Esophagus muscularis mucosa (tissue), 4 donors: ENCODE data around the gene DSG3. TPM values are rescaled to one million over a fixed set of nuclear protein-coding genes. Genes with fewer than 3 reads are reported as not detected.

Source experiments
- DNase-seq: peaks from one replicate; pipeline ENCODE4 v3.0.0-alpha.2; 2017; ENCODE audit errors: extremely low spot score
- H3K27ac ChIP-seq, 4 donors: fragments of 200-600 bp; sonication (generic); replicated peaks in 1 of 4; 1 replicate in 3 of 4; 2 replicates in 1 of 4; pipeline ENCODE4 v1.5.1; 2016 to 2019; ENCODE audit warnings: mild to moderate bottlenecking in 1 of 4
- H3K27me3 ChIP-seq, 4 donors: fragments of 200-600 bp; sonication (generic); one replicate each; pipeline versions ENCODE4 v1.5.1 to v1.6.0; 2016 to 2019
- H3K36me3 ChIP-seq, 4 donors: fragments of 200-600 bp; sonication (generic); one replicate each; pipeline ENCODE4 v1.5.1; 2016 to 2019
- H3K4me1 ChIP-seq, 4 donors: fragments of 200-600 bp; sonication (generic); one replicate each; pipeline ENCODE4 v1.5.1; 2016 to 2019
- H3K4me3 ChIP-seq, 4 donors: fragments of 200-600 bp; sonication (generic); 1 replicate in 2 of 4; 2 replicates in 2 of 4; pipeline ENCODE4 v1.5.1; 2016 to 2019; ENCODE audit warnings: mild to moderate bottlenecking in 4 of 4, moderate library complexity in 1 of 4
- H3K9me3 ChIP-seq, 4 donors: fragments of 200-600 bp; sonication (generic); 1 replicate in 3 of 4; 2 replicates in 1 of 4; pipeline ENCODE4 v1.5.1; 2016 to 2019
- EP300 ChIP-seq: sonication (generic); formaldehyde crosslinking; IDR thresholded peaks from one replicate; pipeline ENCODE4 v1.6.1; 2017; ENCODE audit warnings: antibody characterized with exemption
- POLR2A ChIP-seq: fragments of 450-650 bp; IDR thresholded peaks from one replicate; pipeline ENCODE4 v1.6.1; 2017; ENCODE audit warnings: antibody characterized with exemption, moderate library complexity, mild to moderate bottlenecking, low read depth
- POLR2AphosphoS5 ChIP-seq, 2 donors: sonication (generic); formaldehyde crosslinking; IDR thresholded peaks; one replicate each; pipeline ENCODE4 v1.6.1; 2017; ENCODE audit warnings: antibody characterized with exemption in 2 of 2
- WGBS: methylation state at CpG from one replicate; pipeline ENCODE4 v1.1.5; 2018; 5-methylcytosine and 5-hydroxymethylcytosine counted together
- intact Hi-C: fragments of 100-400 bp; cut with DNase I; formaldehyde crosslinking; loops from one replicate; pipeline ENCODE4 v1.15.1; 2023
- total RNA-seq, 4 donors: library from RNA; depleted of rRNA; stranded (reverse); fragments of >200 nt; gene quantifications; one replicate each; pipeline versions ENCODE4 v1.1.0 to v1.2.1, GENCODE V29; 2016
- TF ChIP-seq, protein P1 (sequence below), 3 experiments: fragments of 200-600 bp in 2 of 3; fragments of 450-650 bp in 1 of 3; sonication (generic) in 2 of 3; IDR thresholded peaks; one replicate each; pipeline ENCODE4 v1.5.1; 2017 to 2019; ENCODE audit warnings: antibody characterized with exemption in 3 of 3, mild to moderate bottlenecking in 2 of 3, moderate library complexity in 1 of 3

The DSG3 gene
- total RNA-seq, 4 donors from 2014 or later = under 0.01 TPM; not detected in 3

- Histone ChIP-seq H3K36me3 (no peaks in the 10 kb centered on the region), H3K4me1 (no peaks in the 10 kb centered on the region), H3K4me3 (no peak overlapping the region), H3K27ac (no peak overlapping the region), H3K27me3 (no peaks in the 10 kb centered on the region), H3K9me3 (no peaks in the 10 kb centered on the region)
- TF ChIP-seq POLR2AphosphoS5 (IDR thresholded peaks at IDR 0.05) = no peak
- TF ChIP-seq, protein P1, sequence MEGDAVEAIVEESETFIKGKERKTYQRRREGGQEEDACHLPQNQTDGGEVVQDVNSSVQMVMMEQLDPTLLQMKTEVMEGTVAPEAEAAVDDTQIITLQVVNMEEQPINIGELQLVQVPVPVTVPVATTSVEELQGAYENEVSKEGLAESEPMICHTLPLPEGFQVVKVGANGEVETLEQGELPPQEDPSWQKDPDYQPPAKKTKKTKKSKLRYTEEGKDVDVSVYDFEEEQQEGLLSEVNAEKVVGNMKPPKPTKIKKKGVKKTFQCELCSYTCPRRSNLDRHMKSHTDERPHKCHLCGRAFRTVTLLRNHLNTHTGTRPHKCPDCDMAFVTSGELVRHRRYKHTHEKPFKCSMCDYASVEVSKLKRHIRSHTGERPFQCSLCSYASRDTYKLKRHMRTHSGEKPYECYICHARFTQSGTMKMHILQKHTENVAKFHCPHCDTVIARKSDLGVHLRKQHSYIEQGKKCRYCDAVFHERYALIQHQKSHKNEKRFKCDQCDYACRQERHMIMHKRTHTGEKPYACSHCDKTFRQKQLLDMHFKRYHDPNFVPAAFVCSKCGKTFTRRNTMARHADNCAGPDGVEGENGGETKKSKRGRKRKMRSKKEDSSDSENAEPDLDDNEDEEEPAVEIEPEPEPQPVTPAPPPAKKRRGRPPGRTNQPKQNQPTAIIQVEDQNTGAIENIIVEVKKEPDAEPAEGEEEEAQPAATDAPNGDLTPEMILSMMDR (IDR thresholded peaks at IDR 0.05) = no peak
- no peak for TF ChIP-seq POLR2A
- no peak for TF ChIP-seq EP300
- 85% methylated on average over 9 of the region's 9 CpGs for WGBS
- intact Hi-C loops = no loop called here
- no peak for DNase-seq
Observed at GRCh38 chr18:31487246-31488015, 39.9 kb downstream of the DSG3 start.

DNA sequence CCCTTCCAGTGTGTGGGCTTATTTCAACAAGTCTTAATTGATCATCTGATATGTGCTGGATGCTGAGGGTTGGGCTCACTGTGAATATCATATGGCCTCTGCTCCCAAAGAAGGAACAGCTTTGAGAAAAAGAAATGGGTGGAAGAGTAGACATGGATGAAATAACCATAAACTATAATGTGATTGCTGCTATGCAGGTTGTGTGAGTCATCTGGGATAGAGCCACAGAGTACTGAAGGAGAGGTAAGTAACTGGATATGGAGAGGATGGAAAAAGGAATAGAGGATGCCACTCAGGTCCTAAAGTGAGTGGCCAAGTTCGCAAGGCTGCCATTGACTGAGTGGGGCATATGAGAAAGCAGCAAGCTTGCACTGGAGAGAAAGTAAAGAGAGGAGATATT lies 41.8 kb downstream of the DSG3 start:
- Histone ChIP-seq H3K27ac (no peak overlapping the region), H3K9me3 (no peaks in the 10 kb centered on the region), H3K4me3 (no peak overlapping the region), H3K36me3 (no peaks in the 10 kb centered on the region), H3K27me3 (no peaks in the 10 kb centered on the region), H3K4me1 (no peaks in the 10 kb centered on the region)
- 88% methylated on average over 1 of the region's 1 CpG for WGBS
- intact Hi-C loops = no loop called here
- DNase-seq = no peak
- TF ChIP-seq EP300 = no peak
- TF ChIP-seq, protein P1 (IDR thresholded peaks at IDR 0.05) = no peak
- TF ChIP-seq POLR2A = no peak
- no peak for TF ChIP-seq POLR2AphosphoS5 (IDR thresholded peaks at IDR 0.05)

DNA sequence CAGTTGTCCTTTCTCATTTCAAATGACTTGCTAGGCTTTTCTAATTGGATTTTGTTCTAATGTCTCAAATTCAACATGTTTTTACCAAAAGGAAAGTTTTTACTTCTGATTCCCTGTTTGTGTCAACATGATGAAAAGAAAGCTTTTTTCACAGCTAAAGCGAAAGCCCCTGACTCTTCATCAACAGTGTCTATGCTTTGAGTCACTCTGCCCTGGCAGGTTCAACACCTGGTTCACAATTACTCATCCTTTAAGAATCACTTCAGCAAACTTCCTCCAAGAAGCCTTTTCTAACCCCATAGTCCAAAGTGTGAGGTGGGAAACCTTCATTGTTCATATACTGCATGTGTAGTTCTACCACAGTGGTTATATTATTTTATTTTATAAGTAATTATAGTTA lies 42.8 kb downstream of the DSG3 start:
- intact Hi-C loops = no loop called here
- Histone ChIP-seq H3K4me3 (no peak overlapping the region), H3K27ac (no peak overlapping the region), H3K9me3 (no peaks in the 10 kb centered on the region), H3K4me1 (no peaks in the 10 kb centered on the region), H3K36me3 (no peaks in the 10 kb centered on the region), H3K27me3 (no peaks in the 10 kb centered on the region)
- no peak for TF ChIP-seq POLR2A
- TF ChIP-seq, protein P1 (IDR thresholded peaks at IDR 0.05) = no peak
- no peak for TF ChIP-seq POLR2AphosphoS5 (IDR thresholded peaks at IDR 0.05)
- TF ChIP-seq EP300 = no peak
- 79% methylated on average over 1 of the region's 1 CpG for WGBS
- no peak for DNase-seq

GRCh38 chr18:31490833-31491232 lies 43.3 kb downstream of the DSG3 start:
- no peaks in the 10 kb centered on the region for H3K27me3 ChIP-seq
- H3K9me3 ChIP-seq = no peaks in the 10 kb centered on the region
- TF ChIP-seq POLR2A (no peak), EP300 (no peak), POLR2AphosphoS5 (IDR thresholded peaks at IDR 0.05) (no peak)
- TF ChIP-seq, protein P1 (IDR thresholded peaks at IDR 0.05) = no peak
- H3K4me1 ChIP-seq = no peaks in the 10 kb centered on the region
- no peak overlapping the region for H3K4me3 ChIP-seq
- no peak for DNase-seq
- intact Hi-C loops = no loop called here
- no peak overlapping the region for H3K27ac ChIP-seq
- no peaks in the 10 kb centered on the region for H3K36me3 ChIP-seq

GRCh38 chr18:31491586-31491985 lies 44.0 kb downstream of the DSG3 start:
- H3K4me3 ChIP-seq = no peak overlapping the region
- H3K9me3 ChIP-seq = no peaks in the 10 kb centered on the region
- H3K27me3 ChIP-seq = no peaks in the 10 kb centered on the region
- H3K36me3 ChIP-seq = no peaks in the 10 kb centered on the region
- intact Hi-C loops = no loop called here
- no peaks in the 10 kb centered on the region for H3K4me1 ChIP-seq
- no peak for DNase-seq
- no peak overlapping the region for H3K27ac ChIP-seq
- no peak for TF ChIP-seq EP300
- TF ChIP-seq, protein P1 (IDR thresholded peaks at IDR 0.05) = no peak
- TF ChIP-seq POLR2A = no peak
- TF ChIP-seq POLR2AphosphoS5 (IDR thresholded peaks at IDR 0.05) = no peak
